WTC11 (cell line): ENCODE results near the gene HAPLN3. TPM values are rescaled to one million over a fixed set of nuclear protein-coding genes. Genes with fewer than 3 reads are reported as not detected.

Source experiments
- ATF1 ChIP-seq: sonication (generic); formaldehyde crosslinking; IDR thresholded peaks from 2 replicates; pipeline ENCODE4 v1.8.1; 2023; ENCODE audit warnings: mild to moderate bottlenecking, moderate library complexity, missing genetic modification reagents
- E2F1 ChIP-seq: sonication (generic); formaldehyde crosslinking; IDR thresholded peaks from 2 replicates; pipeline ENCODE4 v1.8.0; 2022; ENCODE audit warnings: mild to moderate bottlenecking, missing genetic modification reagents
- EMX1 ChIP-seq: fragments of 250-450 bp; sonication (Bioruptor Pico); IDR thresholded peaks from 2 replicates; pipeline ENCODE4 v1.8.0; 2021; ENCODE audit warnings: mild to moderate bottlenecking
- ERG ChIP-seq: fragments of 250-450 bp; sonication (Bioruptor Pico); IDR thresholded peaks from 2 replicates; pipeline ENCODE4 v1.8.0; 2021; ENCODE audit warnings: mild to moderate bottlenecking
- GTF2I ChIP-seq: fragments of 250-450 bp; sonication (Bioruptor Pico); conservative IDR thresholded peaks from 2 replicates; pipeline ENCODE4 v1.4.0; 2021; ENCODE audit warnings: mild to moderate bottlenecking
- JAZF1 ChIP-seq: fragments of 250-450 bp; sonication (Bioruptor Pico); IDR thresholded peaks from 2 replicates; pipeline ENCODE4 v1.9.0; 2021; ENCODE audit warnings: moderate library complexity, mild to moderate bottlenecking, inconsistent platforms
- JUN ChIP-seq: sonication (generic); formaldehyde crosslinking; IDR thresholded peaks from 2 replicates; pipeline ENCODE4 v1.8.0; 2023; ENCODE audit warnings: mild to moderate bottlenecking, missing genetic modification reagents
- MXD4 ChIP-seq: fragments of 250-450 bp; sonication (Bioruptor Pico); IDR thresholded peaks from 2 replicates; pipeline ENCODE4 v1.8.0; 2021; ENCODE audit warnings: mild to moderate bottlenecking, moderate library complexity, borderline replicate concordance
- NFE2L1 ChIP-seq: sonication (generic); formaldehyde crosslinking; IDR thresholded peaks from 2 replicates; pipeline ENCODE4 v1.8.1; 2023; ENCODE audit warnings: missing genetic modification reagents
- PREB ChIP-seq: sonication (generic); formaldehyde crosslinking; IDR thresholded peaks from 2 replicates; pipeline ENCODE4 v1.8.1; 2022; ENCODE audit warnings: mild to moderate bottlenecking, missing genetic modification reagents, moderate library complexity, borderline replicate concordance
- SMAD3 ChIP-seq: sonication (generic); formaldehyde crosslinking; IDR thresholded peaks from 2 replicates; pipeline ENCODE4 v1.8.0; 2022; ENCODE audit warnings: missing genetic modification reagents, mild to moderate bottlenecking, borderline replicate concordance
- SOX15 ChIP-seq: fragments of 250-450 bp; sonication (Bioruptor Pico); IDR thresholded peaks from 2 replicates; pipeline ENCODE4 v1.9.0; 2021; ENCODE audit warnings: mild to moderate bottlenecking
- SP1 ChIP-seq: sonication (generic); formaldehyde crosslinking; conservative IDR thresholded peaks from 2 replicates; pipeline ENCODE4 v1.8.1; 2022; ENCODE audit warnings: missing genetic modification reagents
- STAT6 ChIP-seq: sonication (generic); formaldehyde crosslinking; conservative IDR thresholded peaks from 2 replicates; pipeline ENCODE4 v1.8.1; 2023; ENCODE audit warnings: mild to moderate bottlenecking, low read depth, missing genetic modification reagents, moderate library complexity
- TCF7 ChIP-seq: sonication (generic); formaldehyde crosslinking; IDR thresholded peaks from 2 replicates; pipeline ENCODE4 v1.8.0; 2022; ENCODE audit warnings: mild to moderate bottlenecking, low read depth, missing genetic modification reagents, moderate library complexity
- TP53 ChIP-seq: sonication (generic); formaldehyde crosslinking; IDR thresholded peaks from 2 replicates; pipeline ENCODE4 v1.8.1; 2023; ENCODE audit warnings: mild to moderate bottlenecking, missing genetic modification reagents
- ZNF138 ChIP-seq: sonication (generic); formaldehyde crosslinking; conservative IDR thresholded peaks from 2 replicates; pipeline ENCODE4 v1.8.1; 2022; ENCODE audit warnings: mild to moderate bottlenecking, moderate library complexity, missing genetic modification reagents
- ZNF219 ChIP-seq: sonication (generic); formaldehyde crosslinking; IDR thresholded peaks from 2 replicates; pipeline ENCODE4 v1.8.0; 2023; ENCODE audit warnings: missing genetic modification reagents, mild to moderate bottlenecking, borderline replicate concordance
- total RNA-seq: library from RNA; stranded (reverse); gene quantifications from 3 replicates; pipeline ENCODE4 v1.2.3, GENCODE V29; 2021
- TF ChIP-seq, protein P1 (sequence below): sonication (generic); formaldehyde crosslinking; IDR thresholded peaks from 2 replicates; pipeline ENCODE4 v1.8.1; 2023; ENCODE audit warnings: mild to moderate bottlenecking, missing genetic modification reagents, moderate library complexity
- TF ChIP-seq, protein P2 (sequence below): fragments of 250-450 bp; sonication (Bioruptor Pico); IDR thresholded peaks from 2 replicates; pipeline ENCODE4 v1.9.0; 2021; ENCODE audit warnings: mild to moderate bottlenecking, borderline replicate concordance
- TF ChIP-seq, protein P3 (sequence below): sonication (generic); formaldehyde crosslinking; IDR thresholded peaks from 2 replicates; pipeline ENCODE4 v1.8.1; 2022; ENCODE audit warnings: mild to moderate bottlenecking, moderate library complexity, missing genetic modification reagents
- TF ChIP-seq, protein P4 (sequence below): fragments of 250-450 bp; sonication (Bioruptor Pico); IDR thresholded peaks from 2 replicates; pipeline ENCODE4 v1.9.0; 2021; ENCODE audit warnings: mild to moderate bottlenecking

Gene HAPLN3
- total RNA-seq, 1 experiment from 2014 or later: 50.6 TPM

- no peak for TF ChIP-seq ERG
- TF ChIP-seq JAZF1 (CRISPR knock-in tag): no peak
- no peak for TF ChIP-seq NFE2L1 (CRISPR knock-in tag)
- no peak for TF ChIP-seq ZNF138 (CRISPR knock-in tag)
- TF ChIP-seq, protein P1, sequence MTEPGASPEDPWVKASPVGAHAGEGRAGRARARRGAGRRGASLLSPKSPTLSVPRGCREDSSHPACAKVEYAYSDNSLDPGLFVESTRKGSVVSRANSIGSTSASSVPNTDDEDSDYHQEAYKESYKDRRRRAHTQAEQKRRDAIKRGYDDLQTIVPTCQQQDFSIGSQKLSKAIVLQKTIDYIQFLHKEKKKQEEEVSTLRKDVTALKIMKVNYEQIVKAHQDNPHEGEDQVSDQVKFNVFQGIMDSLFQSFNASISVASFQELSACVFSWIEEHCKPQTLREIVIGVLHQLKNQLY (CRISPR knock-in tag): no peak
- TF ChIP-seq ATF1 (CRISPR knock-in tag): no peak
- no peak for TF ChIP-seq GTF2I (CRISPR knock-in tag)
- peak; percentile 46; the same call in 1 of the 2 replicates for TF ChIP-seq TP53
- no peak for TF ChIP-seq SMAD3 (CRISPR knock-in tag)
- TF ChIP-seq SOX15 (CRISPR knock-in tag): no peak
- TF ChIP-seq SP1 (CRISPR knock-in tag): peak; percentile 75
- TF ChIP-seq, protein P2, sequence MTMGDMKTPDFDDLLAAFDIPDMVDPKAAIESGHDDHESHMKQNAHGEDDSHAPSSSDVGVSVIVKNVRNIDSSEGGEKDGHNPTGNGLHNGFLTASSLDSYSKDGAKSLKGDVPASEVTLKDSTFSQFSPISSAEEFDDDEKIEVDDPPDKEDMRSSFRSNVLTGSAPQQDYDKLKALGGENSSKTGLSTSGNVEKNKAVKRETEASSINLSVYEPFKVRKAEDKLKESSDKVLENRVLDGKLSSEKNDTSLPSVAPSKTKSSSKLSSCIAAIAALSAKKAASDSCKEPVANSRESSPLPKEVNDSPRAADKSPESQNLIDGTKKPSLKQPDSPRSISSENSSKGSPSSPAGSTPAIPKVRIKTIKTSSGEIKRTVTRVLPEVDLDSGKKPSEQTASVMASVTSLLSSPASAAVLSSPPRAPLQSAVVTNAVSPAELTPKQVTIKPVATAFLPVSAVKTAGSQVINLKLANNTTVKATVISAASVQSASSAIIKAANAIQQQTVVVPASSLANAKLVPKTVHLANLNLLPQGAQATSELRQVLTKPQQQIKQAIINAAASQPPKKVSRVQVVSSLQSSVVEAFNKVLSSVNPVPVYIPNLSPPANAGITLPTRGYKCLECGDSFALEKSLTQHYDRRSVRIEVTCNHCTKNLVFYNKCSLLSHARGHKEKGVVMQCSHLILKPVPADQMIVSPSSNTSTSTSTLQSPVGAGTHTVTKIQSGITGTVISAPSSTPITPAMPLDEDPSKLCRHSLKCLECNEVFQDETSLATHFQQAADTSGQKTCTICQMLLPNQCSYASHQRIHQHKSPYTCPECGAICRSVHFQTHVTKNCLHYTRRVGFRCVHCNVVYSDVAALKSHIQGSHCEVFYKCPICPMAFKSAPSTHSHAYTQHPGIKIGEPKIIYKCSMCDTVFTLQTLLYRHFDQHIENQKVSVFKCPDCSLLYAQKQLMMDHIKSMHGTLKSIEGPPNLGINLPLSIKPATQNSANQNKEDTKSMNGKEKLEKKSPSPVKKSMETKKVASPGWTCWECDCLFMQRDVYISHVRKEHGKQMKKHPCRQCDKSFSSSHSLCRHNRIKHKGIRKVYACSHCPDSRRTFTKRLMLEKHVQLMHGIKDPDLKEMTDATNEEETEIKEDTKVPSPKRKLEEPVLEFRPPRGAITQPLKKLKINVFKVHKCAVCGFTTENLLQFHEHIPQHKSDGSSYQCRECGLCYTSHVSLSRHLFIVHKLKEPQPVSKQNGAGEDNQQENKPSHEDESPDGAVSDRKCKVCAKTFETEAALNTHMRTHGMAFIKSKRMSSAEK (CRISPR knock-in tag): no peak
- TF ChIP-seq EMX1: no peak
- TF ChIP-seq TCF7 (CRISPR knock-in tag): no peak
- TF ChIP-seq MXD4 (CRISPR knock-in tag): no peak
- 0 out of 2 replicates have a peak, but pooled peaks have one; percentile 60 for TF ChIP-seq STAT6 (CRISPR knock-in tag)
- TF ChIP-seq JUN (CRISPR knock-in tag): no peak
- no peak for TF ChIP-seq PREB (CRISPR knock-in tag)
- peak; percentile 28; the same call in 1 of the 2 replicates for TF ChIP-seq ZNF219 (CRISPR knock-in tag)
- TF ChIP-seq, protein P3, sequence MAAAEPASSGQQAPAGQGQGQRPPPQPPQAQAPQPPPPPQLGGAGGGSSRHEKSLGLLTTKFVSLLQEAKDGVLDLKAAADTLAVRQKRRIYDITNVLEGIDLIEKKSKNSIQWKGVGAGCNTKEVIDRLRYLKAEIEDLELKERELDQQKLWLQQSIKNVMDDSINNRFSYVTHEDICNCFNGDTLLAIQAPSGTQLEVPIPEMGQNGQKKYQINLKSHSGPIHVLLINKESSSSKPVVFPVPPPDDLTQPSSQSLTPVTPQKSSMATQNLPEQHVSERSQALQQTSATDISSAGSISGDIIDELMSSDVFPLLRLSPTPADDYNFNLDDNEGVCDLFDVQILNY: peak; percentile 79; the same call in 1 of the 2 replicates
- TF ChIP-seq, protein P4, sequence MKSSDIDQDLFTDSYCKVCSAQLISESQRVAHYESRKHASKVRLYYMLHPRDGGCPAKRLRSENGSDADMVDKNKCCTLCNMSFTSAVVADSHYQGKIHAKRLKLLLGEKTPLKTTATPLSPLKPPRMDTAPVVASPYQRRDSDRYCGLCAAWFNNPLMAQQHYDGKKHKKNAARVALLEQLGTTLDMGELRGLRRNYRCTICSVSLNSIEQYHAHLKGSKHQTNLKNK (CRISPR knock-in tag): no peak
- no peak for TF ChIP-seq E2F1 (CRISPR knock-in tag)
Observed at GRCh38 chr15:88913017-88913849, 17.9 kb upstream of the HAPLN3 start, which contains the start of gene MFGE8 (continued).
